Neural progenitor cell (in vitro differentiated cells): ENCODE data around the gene GMDS.

ENCODE experiments used
- EZH2 ChIP-seq: fragments of 200-600 bp; sonication (generic); IDR thresholded peaks from 2 replicates; pipeline ENCODE4 v1.6.1; 2017; ENCODE audit warnings: antibody characterized with exemption, mild to moderate bottlenecking, moderate library complexity
- EZH2phosphoT487 ChIP-seq: fragments of 200-600 bp; sonication (generic); IDR thresholded peaks from 2 replicates; pipeline ENCODE4 v1.6.1; 2017; ENCODE audit warnings: antibody characterized with exemption
- TF ChIP-seq, protein P1 (sequence below): fragments of 200-600 bp; sonication (generic); IDR thresholded peaks from 2 replicates; pipeline ENCODE4 v1.5.1; 2017; ENCODE audit warnings: antibody characterized with exemption, mild to moderate bottlenecking

DNA sequence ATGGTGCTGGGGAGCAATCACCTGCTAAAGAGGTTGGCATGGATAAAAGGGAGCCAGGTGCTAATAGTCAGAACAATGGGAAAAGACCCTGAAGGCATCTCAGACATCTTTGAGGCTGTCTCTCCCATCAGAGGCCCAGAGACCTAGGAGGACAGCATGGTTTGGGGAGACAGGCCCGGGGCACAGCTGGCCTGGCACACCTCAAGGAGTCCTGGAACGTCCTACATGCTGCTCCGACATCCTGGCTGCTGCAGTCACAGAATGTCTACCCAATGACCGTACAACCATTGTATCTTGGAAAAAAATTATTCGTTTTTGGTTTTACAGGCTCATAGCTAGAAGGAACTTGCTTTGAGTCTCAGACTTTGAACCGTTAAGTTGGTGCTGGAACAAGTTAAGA, 4.4 kb downstream of the GMDS start:
- no peak for TF ChIP-seq EZH2
- TF ChIP-seq, protein P1, sequence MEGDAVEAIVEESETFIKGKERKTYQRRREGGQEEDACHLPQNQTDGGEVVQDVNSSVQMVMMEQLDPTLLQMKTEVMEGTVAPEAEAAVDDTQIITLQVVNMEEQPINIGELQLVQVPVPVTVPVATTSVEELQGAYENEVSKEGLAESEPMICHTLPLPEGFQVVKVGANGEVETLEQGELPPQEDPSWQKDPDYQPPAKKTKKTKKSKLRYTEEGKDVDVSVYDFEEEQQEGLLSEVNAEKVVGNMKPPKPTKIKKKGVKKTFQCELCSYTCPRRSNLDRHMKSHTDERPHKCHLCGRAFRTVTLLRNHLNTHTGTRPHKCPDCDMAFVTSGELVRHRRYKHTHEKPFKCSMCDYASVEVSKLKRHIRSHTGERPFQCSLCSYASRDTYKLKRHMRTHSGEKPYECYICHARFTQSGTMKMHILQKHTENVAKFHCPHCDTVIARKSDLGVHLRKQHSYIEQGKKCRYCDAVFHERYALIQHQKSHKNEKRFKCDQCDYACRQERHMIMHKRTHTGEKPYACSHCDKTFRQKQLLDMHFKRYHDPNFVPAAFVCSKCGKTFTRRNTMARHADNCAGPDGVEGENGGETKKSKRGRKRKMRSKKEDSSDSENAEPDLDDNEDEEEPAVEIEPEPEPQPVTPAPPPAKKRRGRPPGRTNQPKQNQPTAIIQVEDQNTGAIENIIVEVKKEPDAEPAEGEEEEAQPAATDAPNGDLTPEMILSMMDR: no peak
- no peak for TF ChIP-seq EZH2phosphoT487
